HCT116 (cell line): Measurements from ENCODE around the gene PPP1R16B.

Source experiments
- CTCF ChIP-seq, 3 experiments: fragments of 200-600 bp in 1 of 3; sonication (generic) in 1 of 3; IDR thresholded peaks in 2 of 3; conservative IDR thresholded peaks in 1 of 3; 2 replicates each; pipeline ENCODE4 v1.5.1; 2012 to 2017; ENCODE audit warnings: low read depth in 2 of 3, low read length in 2 of 3, antibody characterized with exemption in 1 of 3, borderline replicate concordance in 1 of 3, control low read depth in 1 of 3, mild to moderate bottlenecking in 1 of 3, mixed read lengths in 1 of 3, mixed run types in 1 of 3, moderate library complexity in 1 of 3; ENCODE audit not compliant: insufficient read depth in 1 of 3
- EZH2phosphoT487 ChIP-seq: fragments of 200-600 bp; IDR thresholded peaks from 2 replicates; pipeline ENCODE4 v1.6.1; 2018; ENCODE audit warnings: antibody characterized with exemption, borderline replicate concordance
- MAX ChIP-seq: IDR thresholded peaks from 2 replicates; pipeline ENCODE4 v1.6.1; 2012

GRCh38 chr20:38902601-38903000 lies 97.1 kb downstream of the PPP1R16B start:
- TF ChIP-seq MAX: no peak
- TF ChIP-seq CTCF (IDR thresholded peaks at IDR 0.05 in 2 of 3, conservative IDR thresholded peaks at IDR 0.05 in 1 of 3; ENCODE audit: borderline replicate concordance in 1 of 3, insufficient read depth in 1 of 3, low read depth in 2 of 3, low read length in 2 of 3): no peak
- no peak for TF ChIP-seq EZH2phosphoT487
